ENCODE results near the gene CDC42BPB.

GRCh38 chr14:102909462-102909861 is 147.9 kb downstream of the CDC42BPB start:
- TF ChIP-seq, protein P1, sequence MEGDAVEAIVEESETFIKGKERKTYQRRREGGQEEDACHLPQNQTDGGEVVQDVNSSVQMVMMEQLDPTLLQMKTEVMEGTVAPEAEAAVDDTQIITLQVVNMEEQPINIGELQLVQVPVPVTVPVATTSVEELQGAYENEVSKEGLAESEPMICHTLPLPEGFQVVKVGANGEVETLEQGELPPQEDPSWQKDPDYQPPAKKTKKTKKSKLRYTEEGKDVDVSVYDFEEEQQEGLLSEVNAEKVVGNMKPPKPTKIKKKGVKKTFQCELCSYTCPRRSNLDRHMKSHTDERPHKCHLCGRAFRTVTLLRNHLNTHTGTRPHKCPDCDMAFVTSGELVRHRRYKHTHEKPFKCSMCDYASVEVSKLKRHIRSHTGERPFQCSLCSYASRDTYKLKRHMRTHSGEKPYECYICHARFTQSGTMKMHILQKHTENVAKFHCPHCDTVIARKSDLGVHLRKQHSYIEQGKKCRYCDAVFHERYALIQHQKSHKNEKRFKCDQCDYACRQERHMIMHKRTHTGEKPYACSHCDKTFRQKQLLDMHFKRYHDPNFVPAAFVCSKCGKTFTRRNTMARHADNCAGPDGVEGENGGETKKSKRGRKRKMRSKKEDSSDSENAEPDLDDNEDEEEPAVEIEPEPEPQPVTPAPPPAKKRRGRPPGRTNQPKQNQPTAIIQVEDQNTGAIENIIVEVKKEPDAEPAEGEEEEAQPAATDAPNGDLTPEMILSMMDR (IDR thresholded peaks at IDR 0.05), result no peak
- TF ChIP-seq POLR2A (IDR thresholded peaks at IDR 0.05), result no peak
